WTC11 (cell line): Measurements from ENCODE around the gene GPR17. TPM values are rescaled to one million over a fixed set of nuclear protein-coding genes. Genes with fewer than 3 reads are reported as not detected.

ENCODE experiments used
- ATAC-seq: fragments of 200-7000 bp; cut with Tn5 transposase; 2 replicates; pipeline ENCODE4 v1.10.0; 2021; ENCODE audit warnings: mild to moderate bottlenecking, moderate library complexity
- CTCF ChIA-PET: fragments of 300-600 bp; sonication (Branson Sonifier 250); formaldehyde crosslinking; loops from one replicate; lab custom pipeline; 2021; ENCODE audit warnings: antibody characterized with exemption; lab: Charles Lee
- POLR2A ChIA-PET: fragments of 350-600 bp; sonication (Branson Sonifier 250); formaldehyde crosslinking; loops from one replicate; lab custom pipeline; 2021; ENCODE audit warnings: antibody characterized with exemption; lab: Charles Lee
- DNase-seq: peaks from one replicate; pipeline ENCODE4 v3.0.0; 2021; ENCODE audit warnings: low spot score
- H3K27ac Mint-ChIP-seq: 2 replicates; pipeline ENCODE4 v1.8.0; 2021; ENCODE audit warnings: mixed read lengths
- H3K27me3 Mint-ChIP-seq: 2 replicates; pipeline ENCODE4 v1.8.0; 2021; ENCODE audit warnings: low read depth, mild to moderate bottlenecking, moderate library complexity, mixed read lengths
- H3K36me3 Mint-ChIP-seq: 2 replicates; pipeline ENCODE4 v1.8.0; 2021; ENCODE audit warnings: mixed read lengths
- H3K4me1 Mint-ChIP-seq: 2 replicates; pipeline ENCODE4 v1.8.0; 2022; ENCODE audit warnings: mixed read lengths
- H3K4me3 Mint-ChIP-seq: 2 replicates; pipeline ENCODE4 v1.8.0; 2021; ENCODE audit warnings: mild to moderate bottlenecking, moderate library complexity, mixed read lengths
- H3K9me3 Mint-ChIP-seq: 2 replicates; pipeline ENCODE4 v1.8.0; 2021; ENCODE audit warnings: mixed read lengths
- ATF1 ChIP-seq: sonication (generic); formaldehyde crosslinking; IDR thresholded peaks from 2 replicates; pipeline ENCODE4 v1.8.1; 2023; ENCODE audit warnings: mild to moderate bottlenecking, moderate library complexity, missing genetic modification reagents
- ELF4 ChIP-seq: sonication (generic); formaldehyde crosslinking; IDR thresholded peaks from 2 replicates; pipeline ENCODE4 v1.8.1; 2022; ENCODE audit warnings: low read depth, mild to moderate bottlenecking, moderate library complexity, missing genetic modification reagents
- EMX1 ChIP-seq: fragments of 250-450 bp; sonication (Bioruptor Pico); IDR thresholded peaks from 2 replicates; pipeline ENCODE4 v1.8.0; 2021; ENCODE audit warnings: mild to moderate bottlenecking
- FOXJ3 ChIP-seq: sonication (generic); formaldehyde crosslinking; IDR thresholded peaks from 2 replicates; pipeline ENCODE4 v1.9.0; 2021; ENCODE audit warnings: missing genetic modification reagents, mild to moderate bottlenecking, borderline replicate concordance
- FOXP1 ChIP-seq: sonication (generic); formaldehyde crosslinking; IDR thresholded peaks from 2 replicates; pipeline ENCODE4 v1.8.0; 2022; ENCODE audit warnings: missing genetic modification reagents, mild to moderate bottlenecking, moderate library complexity, borderline replicate concordance
- SMAD3 ChIP-seq: sonication (generic); formaldehyde crosslinking; IDR thresholded peaks from 2 replicates; pipeline ENCODE4 v1.8.0; 2022; ENCODE audit warnings: missing genetic modification reagents, mild to moderate bottlenecking, borderline replicate concordance
- SMAD4 ChIP-seq: sonication (generic); formaldehyde crosslinking; IDR thresholded peaks from 2 replicates; pipeline ENCODE4 v1.8.0; 2022; ENCODE audit warnings: mild to moderate bottlenecking, missing genetic modification reagents
- ZNF121 ChIP-seq: sonication (generic); formaldehyde crosslinking; IDR thresholded peaks from 2 replicates; pipeline ENCODE4 v1.8.0; 2023; ENCODE audit warnings: missing genetic modification reagents
- total RNA-seq: library from RNA; stranded (reverse); gene quantifications from 3 replicates; pipeline ENCODE4 v1.2.3, GENCODE V29; 2021
- TF ChIP-seq, protein P1 (sequence below): fragments of 250-450 bp; sonication (Bioruptor Pico); IDR thresholded peaks from 2 replicates; pipeline ENCODE4 v1.9.0; 2021; ENCODE audit warnings: moderate library complexity, mild to moderate bottlenecking, inconsistent platforms, borderline replicate concordance
- TF ChIP-seq, protein P2 (sequence below): sonication (generic); formaldehyde crosslinking; conservative IDR thresholded peaks from 2 replicates; pipeline ENCODE4 v1.8.1; 2023; ENCODE audit warnings: mild to moderate bottlenecking, low read depth, missing genetic modification reagents, moderate library complexity
- TF ChIP-seq, protein P3 (sequence below): sonication (generic); formaldehyde crosslinking; IDR thresholded peaks from 2 replicates; pipeline ENCODE4 v1.8.1; 2023; ENCODE audit warnings: mild to moderate bottlenecking, missing genetic modification reagents
- TF ChIP-seq, protein P4 (sequence below): sonication (generic); formaldehyde crosslinking; IDR thresholded peaks from 2 replicates; pipeline ENCODE4 v1.8.0; 2023; ENCODE audit warnings: missing genetic modification reagents, mild to moderate bottlenecking, borderline replicate concordance
- TF ChIP-seq, protein P5 (sequence below): fragments of 250-450 bp; sonication (Bioruptor Pico); conservative IDR thresholded peaks from 2 replicates; pipeline ENCODE4 v1.9.0; 2021; ENCODE audit warnings: mild to moderate bottlenecking
- TF ChIP-seq, protein P6 (sequence below): sonication (generic); formaldehyde crosslinking; IDR thresholded peaks from 2 replicates; pipeline ENCODE4 v1.8.1; 2023; ENCODE audit warnings: mild to moderate bottlenecking, missing genetic modification reagents, moderate library complexity
- TF ChIP-seq, protein P7 (sequence below): sonication (generic); formaldehyde crosslinking; IDR thresholded peaks from 2 replicates; pipeline ENCODE4 v1.8.1; 2023; ENCODE audit warnings: mild to moderate bottlenecking, moderate library complexity, missing genetic modification reagents

GPR17 gene
- total RNA-seq, 1 experiment from 2014 or later, result not detected

DNA sequence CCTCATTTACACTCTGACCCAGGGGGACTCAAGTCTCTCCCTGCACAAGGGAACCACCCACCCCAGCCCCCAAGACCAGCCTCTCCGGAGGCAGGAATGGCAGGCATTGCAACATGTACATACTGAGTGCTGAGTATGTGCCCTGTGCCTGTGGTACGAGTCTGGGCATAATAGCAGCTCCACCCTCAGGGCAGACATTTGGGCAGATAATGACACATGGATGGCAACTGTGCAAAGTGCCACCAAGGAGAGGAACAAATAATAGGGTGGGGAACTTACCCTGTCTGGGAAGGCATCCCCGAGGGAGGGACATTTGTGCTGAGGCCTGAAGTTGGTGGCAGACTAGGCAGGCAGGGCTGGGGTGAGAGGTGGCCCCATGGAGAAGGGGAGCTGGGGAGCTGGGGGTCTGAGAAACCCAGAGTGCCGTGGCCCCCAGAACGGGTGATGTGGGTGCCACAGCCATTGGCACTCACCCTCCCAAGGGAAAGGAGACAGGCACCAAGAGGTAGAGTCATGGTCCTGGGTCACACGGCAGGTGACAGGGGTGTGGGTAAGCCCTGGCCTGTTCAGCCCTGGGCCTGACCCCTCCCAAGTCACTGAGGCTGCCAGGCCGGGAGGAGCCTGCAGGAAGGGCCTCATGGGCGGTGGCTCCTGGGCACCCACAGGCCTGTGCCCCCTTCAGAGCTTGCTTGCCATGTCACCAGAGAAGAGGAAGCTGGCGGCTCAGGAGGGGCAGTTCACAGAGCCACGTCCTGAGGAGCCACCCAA is 15.7 kb upstream of the GPR17 start:
- Mint-ChIP-seq H3K27me3 (no peaks in the 10 kb centered on the region), H3K4me3 (no peak overlapping the region), H3K9me3 (no peaks in the 10 kb centered on the region), H3K36me3 (no peaks in the 10 kb centered on the region), H3K4me1 (no peaks in the 10 kb centered on the region), H3K27ac (peak overlapping the region; percentile 82)
- TF ChIP-seq, protein P1, sequence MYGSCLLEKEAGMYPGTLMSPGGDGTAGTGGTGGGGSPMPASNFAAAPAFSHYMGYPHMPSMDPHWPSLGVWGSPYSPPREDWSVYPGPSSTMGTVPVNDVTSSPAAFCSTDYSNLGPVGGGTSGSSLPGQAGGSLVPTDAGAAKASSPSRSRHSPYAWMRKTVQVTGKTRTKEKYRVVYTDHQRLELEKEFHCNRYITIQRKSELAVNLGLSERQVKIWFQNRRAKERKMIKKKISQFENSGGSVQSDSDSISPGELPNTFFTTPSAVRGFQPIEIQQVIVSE (CRISPR knock-in tag), result no peak
- TF ChIP-seq, protein P2, sequence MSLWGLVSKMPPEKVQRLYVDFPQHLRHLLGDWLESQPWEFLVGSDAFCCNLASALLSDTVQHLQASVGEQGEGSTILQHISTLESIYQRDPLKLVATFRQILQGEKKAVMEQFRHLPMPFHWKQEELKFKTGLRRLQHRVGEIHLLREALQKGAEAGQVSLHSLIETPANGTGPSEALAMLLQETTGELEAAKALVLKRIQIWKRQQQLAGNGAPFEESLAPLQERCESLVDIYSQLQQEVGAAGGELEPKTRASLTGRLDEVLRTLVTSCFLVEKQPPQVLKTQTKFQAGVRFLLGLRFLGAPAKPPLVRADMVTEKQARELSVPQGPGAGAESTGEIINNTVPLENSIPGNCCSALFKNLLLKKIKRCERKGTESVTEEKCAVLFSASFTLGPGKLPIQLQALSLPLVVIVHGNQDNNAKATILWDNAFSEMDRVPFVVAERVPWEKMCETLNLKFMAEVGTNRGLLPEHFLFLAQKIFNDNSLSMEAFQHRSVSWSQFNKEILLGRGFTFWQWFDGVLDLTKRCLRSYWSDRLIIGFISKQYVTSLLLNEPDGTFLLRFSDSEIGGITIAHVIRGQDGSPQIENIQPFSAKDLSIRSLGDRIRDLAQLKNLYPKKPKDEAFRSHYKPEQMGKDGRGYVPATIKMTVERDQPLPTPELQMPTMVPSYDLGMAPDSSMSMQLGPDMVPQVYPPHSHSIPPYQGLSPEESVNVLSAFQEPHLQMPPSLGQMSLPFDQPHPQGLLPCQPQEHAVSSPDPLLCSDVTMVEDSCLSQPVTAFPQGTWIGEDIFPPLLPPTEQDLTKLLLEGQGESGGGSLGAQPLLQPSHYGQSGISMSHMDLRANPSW (CRISPR knock-in tag), result no peak
- TF ChIP-seq FOXJ3 (CRISPR knock-in tag) (no peak), EMX1 (no peak), ELF4 (CRISPR knock-in tag) (no peak), ZNF121 (no peak), FOXP1 (CRISPR knock-in tag) (no peak)
- TF ChIP-seq, protein P3, sequence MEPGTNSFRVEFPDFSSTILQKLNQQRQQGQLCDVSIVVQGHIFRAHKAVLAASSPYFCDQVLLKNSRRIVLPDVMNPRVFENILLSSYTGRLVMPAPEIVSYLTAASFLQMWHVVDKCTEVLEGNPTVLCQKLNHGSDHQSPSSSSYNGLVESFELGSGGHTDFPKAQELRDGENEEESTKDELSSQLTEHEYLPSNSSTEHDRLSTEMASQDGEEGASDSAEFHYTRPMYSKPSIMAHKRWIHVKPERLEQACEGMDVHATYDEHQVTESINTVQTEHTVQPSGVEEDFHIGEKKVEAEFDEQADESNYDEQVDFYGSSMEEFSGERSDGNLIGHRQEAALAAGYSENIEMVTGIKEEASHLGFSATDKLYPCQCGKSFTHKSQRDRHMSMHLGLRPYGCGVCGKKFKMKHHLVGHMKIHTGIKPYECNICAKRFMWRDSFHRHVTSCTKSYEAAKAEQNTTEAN, result no peak
- TF ChIP-seq, protein P4, sequence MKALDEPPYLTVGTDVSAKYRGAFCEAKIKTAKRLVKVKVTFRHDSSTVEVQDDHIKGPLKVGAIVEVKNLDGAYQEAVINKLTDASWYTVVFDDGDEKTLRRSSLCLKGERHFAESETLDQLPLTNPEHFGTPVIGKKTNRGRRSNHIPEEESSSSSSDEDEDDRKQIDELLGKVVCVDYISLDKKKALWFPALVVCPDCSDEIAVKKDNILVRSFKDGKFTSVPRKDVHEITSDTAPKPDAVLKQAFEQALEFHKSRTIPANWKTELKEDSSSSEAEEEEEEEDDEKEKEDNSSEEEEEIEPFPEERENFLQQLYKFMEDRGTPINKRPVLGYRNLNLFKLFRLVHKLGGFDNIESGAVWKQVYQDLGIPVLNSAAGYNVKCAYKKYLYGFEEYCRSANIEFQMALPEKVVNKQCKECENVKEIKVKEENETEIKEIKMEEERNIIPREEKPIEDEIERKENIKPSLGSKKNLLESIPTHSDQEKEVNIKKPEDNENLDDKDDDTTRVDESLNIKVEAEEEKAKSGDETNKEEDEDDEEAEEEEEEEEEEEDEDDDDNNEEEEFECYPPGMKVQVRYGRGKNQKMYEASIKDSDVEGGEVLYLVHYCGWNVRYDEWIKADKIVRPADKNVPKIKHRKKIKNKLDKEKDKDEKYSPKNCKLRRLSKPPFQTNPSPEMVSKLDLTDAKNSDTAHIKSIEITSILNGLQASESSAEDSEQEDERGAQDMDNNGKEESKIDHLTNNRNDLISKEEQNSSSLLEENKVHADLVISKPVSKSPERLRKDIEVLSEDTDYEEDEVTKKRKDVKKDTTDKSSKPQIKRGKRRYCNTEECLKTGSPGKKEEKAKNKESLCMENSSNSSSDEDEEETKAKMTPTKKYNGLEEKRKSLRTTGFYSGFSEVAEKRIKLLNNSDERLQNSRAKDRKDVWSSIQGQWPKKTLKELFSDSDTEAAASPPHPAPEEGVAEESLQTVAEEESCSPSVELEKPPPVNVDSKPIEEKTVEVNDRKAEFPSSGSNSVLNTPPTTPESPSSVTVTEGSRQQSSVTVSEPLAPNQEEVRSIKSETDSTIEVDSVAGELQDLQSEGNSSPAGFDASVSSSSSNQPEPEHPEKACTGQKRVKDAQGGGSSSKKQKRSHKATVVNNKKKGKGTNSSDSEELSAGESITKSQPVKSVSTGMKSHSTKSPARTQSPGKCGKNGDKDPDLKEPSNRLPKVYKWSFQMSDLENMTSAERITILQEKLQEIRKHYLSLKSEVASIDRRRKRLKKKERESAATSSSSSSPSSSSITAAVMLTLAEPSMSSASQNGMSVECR (CRISPR knock-in tag), result no peak
- TF ChIP-seq, protein P5, sequence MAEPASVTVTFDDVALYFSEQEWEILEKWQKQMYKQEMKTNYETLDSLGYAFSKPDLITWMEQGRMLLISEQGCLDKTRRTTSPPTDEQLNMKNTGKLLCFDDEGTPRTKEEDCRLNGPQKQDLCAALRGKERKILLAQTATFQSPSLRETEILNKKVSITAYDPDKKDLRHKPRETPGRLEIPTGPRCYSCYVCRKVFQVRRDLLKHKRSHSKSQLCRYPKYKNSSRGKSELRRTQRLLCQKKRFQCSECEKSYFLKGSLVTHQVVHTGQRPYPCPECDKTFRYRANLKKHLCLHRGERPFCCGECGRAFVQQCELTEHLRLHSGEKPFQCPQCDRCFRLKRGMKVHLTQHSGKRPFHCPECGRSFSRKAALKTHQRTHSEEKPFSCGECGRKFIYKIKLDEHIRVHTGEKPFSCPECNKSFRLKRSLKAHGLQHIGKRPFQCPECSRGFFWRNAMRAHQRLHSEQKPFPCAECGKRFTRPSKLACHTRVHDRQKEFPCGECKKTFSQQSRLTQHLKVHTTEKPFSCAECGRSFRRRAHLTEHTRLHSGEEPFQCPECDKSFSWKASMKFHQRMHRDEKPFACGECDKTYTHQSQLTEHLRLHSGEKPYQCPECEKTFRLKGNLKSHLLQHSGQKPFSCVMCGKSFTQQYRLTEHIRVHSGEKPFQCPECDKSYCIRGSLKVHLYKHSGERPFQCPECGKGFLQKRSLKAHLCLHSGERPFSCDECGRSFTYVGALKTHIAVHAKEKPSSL (CRISPR knock-in tag), result no peak
- no peak for ATAC-seq
- no peak for DNase-seq
- POLR2A ChIA-PET, result no interaction called here
- CTCF ChIA-PET, result no interaction called here

DNA sequence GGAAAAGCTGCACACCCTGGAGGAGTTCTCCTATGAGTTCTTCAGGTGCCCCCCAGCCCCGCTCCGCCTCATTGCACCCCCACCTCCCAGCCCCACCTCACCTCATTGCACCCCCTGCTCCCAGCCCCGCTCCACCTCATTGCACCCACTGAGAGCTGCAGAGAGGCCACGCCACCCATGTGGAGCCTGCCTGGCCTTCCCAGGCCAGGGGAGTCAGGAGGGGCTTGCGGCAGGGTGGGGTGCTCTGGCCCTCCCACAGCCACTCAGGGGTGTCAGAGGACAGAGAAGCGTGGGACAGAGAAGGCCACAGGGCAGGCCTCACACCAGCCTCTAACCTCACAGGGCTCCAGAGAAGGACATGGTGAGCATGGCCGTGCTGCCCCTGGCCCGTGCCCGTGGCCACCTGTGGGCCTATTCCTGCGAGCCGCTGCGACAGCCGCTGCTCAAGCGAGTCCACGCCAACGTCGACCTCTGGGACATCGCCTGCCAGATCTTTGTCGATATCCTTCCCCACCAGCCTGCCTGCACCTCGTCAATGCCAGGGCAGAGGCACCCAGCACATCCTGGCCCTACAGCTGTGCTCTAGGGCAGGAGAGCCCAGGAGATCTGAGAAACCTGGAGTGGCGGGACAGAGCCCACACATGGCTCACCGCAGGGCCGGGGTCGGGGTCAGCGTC is 15.0 kb upstream of the GPR17 start:
- ATAC-seq (no peak), DNase-seq (no peak)
- ChIA-PET CTCF (interaction anchor here (1.2 to 2.4 kb wide), 2 partner anchors 19 to 39 kb away, joined by 6 to 11 read pairs; no protein-coding TSS in a partner anchor), POLR2A (no interaction called here)
- Mint-ChIP-seq H3K36me3 (no peaks in the 10 kb centered on the region), H3K9me3 (no peaks in the 10 kb centered on the region), H3K27ac (no peak overlapping the region), H3K4me3 (no peak overlapping the region), H3K4me1 (no peaks in the 10 kb centered on the region), H3K27me3 (no peaks in the 10 kb centered on the region)
- no peak for TF ChIP-seq SMAD4 (CRISPR knock-in tag)
- no peak for TF ChIP-seq ATF1 (CRISPR knock-in tag)
- TF ChIP-seq, protein P5 (CRISPR knock-in tag), result no peak
- no peak for TF ChIP-seq SMAD3 (CRISPR knock-in tag)
- TF ChIP-seq EMX1, result no peak
- TF ChIP-seq, protein P6, sequence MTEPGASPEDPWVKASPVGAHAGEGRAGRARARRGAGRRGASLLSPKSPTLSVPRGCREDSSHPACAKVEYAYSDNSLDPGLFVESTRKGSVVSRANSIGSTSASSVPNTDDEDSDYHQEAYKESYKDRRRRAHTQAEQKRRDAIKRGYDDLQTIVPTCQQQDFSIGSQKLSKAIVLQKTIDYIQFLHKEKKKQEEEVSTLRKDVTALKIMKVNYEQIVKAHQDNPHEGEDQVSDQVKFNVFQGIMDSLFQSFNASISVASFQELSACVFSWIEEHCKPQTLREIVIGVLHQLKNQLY (CRISPR knock-in tag), result no peak
- TF ChIP-seq, protein P7, sequence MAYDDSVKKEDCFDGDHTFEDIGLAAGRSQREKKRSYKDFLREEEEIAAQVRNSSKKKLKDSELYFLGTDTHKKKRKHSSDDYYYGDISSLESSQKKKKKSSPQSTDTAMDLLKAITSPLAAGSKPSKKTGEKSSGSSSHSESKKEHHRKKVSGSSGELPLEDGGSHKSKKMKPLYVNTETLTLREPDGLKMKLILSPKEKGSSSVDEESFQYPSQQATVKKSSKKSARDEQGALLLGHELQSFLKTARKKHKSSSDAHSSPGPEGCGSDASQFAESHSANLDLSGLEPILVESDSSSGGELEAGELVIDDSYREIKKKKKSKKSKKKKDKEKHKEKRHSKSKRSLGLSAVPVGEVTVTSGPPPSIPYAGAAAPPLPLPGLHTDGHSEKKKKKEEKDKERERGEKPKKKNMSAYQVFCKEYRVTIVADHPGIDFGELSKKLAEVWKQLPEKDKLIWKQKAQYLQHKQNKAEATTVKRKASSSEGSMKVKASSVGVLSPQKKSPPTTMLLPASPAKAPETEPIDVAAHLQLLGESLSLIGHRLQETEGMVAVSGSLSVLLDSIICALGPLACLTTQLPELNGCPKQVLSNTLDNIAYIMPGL (CRISPR knock-in tag), result no peak
